ENCODE data around the gene CYP2U1. TPM values are rescaled to one million over a fixed set of nuclear protein-coding genes. Genes with fewer than 3 reads are reported as not detected.

Gene CYP2U1
- total and polyA plus RNA-seq, 9 of the 15 experiments (the other 6 are each of a cell fraction or from before 2014, with no cell fraction given) = 0.03 to 0.15 (median 0.07) TPM

GRCh38 chr4:107999932-108000539 lies 68.7 kb downstream of the CYP2U1 start (continued):
- TF ChIP-seq CEBPB (tag; IDR thresholded peaks at IDR 0.05) (peak; percentile 94), NCOA4 (IDR thresholded peaks at IDR 0.05; ENCODE audit: partially characterized antibody) (no peak), HDAC2 (IDR thresholded peaks at IDR 0.05) (peak; percentile 31; the same call in 1 of the 2 replicates), ZEB2 (IDR thresholded peaks at IDR 0.05) (peak; percentile 63), POLR2H (tag; IDR thresholded peaks at IDR 0.05; ENCODE audit: low read depth) (0 out of 2 replicates have a peak, but pooled peaks have one; percentile 22), TAL1 (IDR thresholded peaks at IDR 0.05) (peak; percentile 14; the same call in 1 of the 2 replicates), JUND (IDR thresholded peaks at IDR 0.05; ENCODE audit: borderline replicate concordance, low read depth, low read length) (peak; percentile 87), JUND (tag; IDR thresholded peaks at IDR 0.05; ENCODE audit: borderline replicate concordance, low read depth, low read length) (peak; percentile 67; the same call in 1 of the 3 replicates), EP400 (IDR thresholded peaks at IDR 0.05) (peak; percentile 51), ZNF583 (CRISPR knock-in tag; IDR thresholded peaks at IDR 0.05) (no peak), ATF7 (IDR thresholded peaks at IDR 0.05) (peak; percentile 78), TAF1 (IDR thresholded peaks at IDR 0.05; ENCODE audit: control insufficient read depth, extremely low read depth, insufficient read depth, low read length, severe bottlenecking) (no peak), TRIM24 (IDR thresholded peaks at IDR 0.05) (peak; percentile 68 to 84; a peak in 2 of 4 replicates), FUS (optimal IDR thresholded peaks at IDR 0.05; ENCODE audit: low read depth, low read length) (no peak), FOXJ2 (tag; IDR thresholded peaks at IDR 0.05) (peak; percentile 90), TBL1XR1 (IDR thresholded peaks at IDR 0.05; ENCODE audit: low read length in 2 of 2) (0 out of 4 replicates have a peak, but pooled peaks of 1 of the 2 experiments have one; percentile 36), MECOM (CRISPR knock-in tag; IDR thresholded peaks at IDR 0.05) (0 out of 2 replicates have a peak, but pooled peaks have one; percentile 3), TFAM (CRISPR knock-in tag; conservative IDR thresholded peaks at IDR 0.05) (no peak), SOX6 (IDR thresholded peaks at IDR 0.05) (peak; percentile 64; the same call in 1 of the 2 replicates), ZNF75A (CRISPR knock-in tag; IDR thresholded peaks at IDR 0.05) (no peak), ID3 (CRISPR knock-in tag; IDR thresholded peaks at IDR 0.05) (no peak), ID3 (tag; IDR thresholded peaks at IDR 0.05) (no peak), TSHZ1 (CRISPR knock-in tag; IDR thresholded peaks at IDR 0.05) (no peak), NBN (IDR thresholded peaks at IDR 0.05; ENCODE audit: low read depth) (0 out of 2 replicates have a peak, but pooled peaks have one; percentile 33), FOSL1 (tag; conservative IDR thresholded peaks at IDR 0.05) (0 out of 2 replicates have a peak, but pooled peaks have one; percentile 15), HOMEZ (CRISPR knock-in tag; IDR thresholded peaks at IDR 0.05) (no peak)
